Liver (tissue), 9 donors: ENCODE results near the gene GAB2. TPM values are rescaled to one million over a fixed set of nuclear protein-coding genes. Genes with fewer than 3 reads are reported as not detected.

Experiments used
- DNase-seq: peaks from one replicate; pipeline ENCODE4 v3.0.0-alpha.2; 2017; ENCODE audit warnings: low spot score
- H3K27ac ChIP-seq, 2 donors: one replicate each; pipeline ENCODE4 v1.7.0; 2013; ENCODE audit warnings: inconsistent platforms in 2 of 2, low read length in 2 of 2, control low read depth in 1 of 2, low read depth in 1 of 2, mild to moderate bottlenecking in 1 of 2
- H3K27me3 ChIP-seq, 4 donors: one replicate each; pipeline versions ENCODE4 v1.6.1 to v1.7.0; 2013; ENCODE audit warnings: low read length in 3 of 4, inconsistent platforms in 1 of 4, mild to moderate bottlenecking in 1 of 4, moderate library complexity in 1 of 4; ENCODE audit not compliant: control insufficient read depth in 4 of 4, insufficient read depth in 4 of 4
- H3K36me3 ChIP-seq, 4 donors: one replicate each; pipeline versions ENCODE4 v1.6.1 to v1.7.0; 2013; ENCODE audit warnings: low read length in 3 of 4, mild to moderate bottlenecking in 3 of 4, low read depth in 1 of 4, moderate library complexity in 1 of 4; ENCODE audit not compliant: control insufficient read depth in 4 of 4, insufficient read depth in 3 of 4
- H3K4me1 ChIP-seq, 4 donors: one replicate each; pipeline versions ENCODE4 v1.6.1 to v1.7.0; 2013; ENCODE audit warnings: low read length in 3 of 4, mild to moderate bottlenecking in 3 of 4, moderate library complexity in 1 of 4; ENCODE audit not compliant: control insufficient read depth in 4 of 4, insufficient read depth in 4 of 4
- H3K4me3 ChIP-seq, 3 donors: one replicate each; pipeline versions ENCODE4 v1.6.1 to v1.7.0; 2013; ENCODE audit warnings: low read length in 3 of 3, control low read depth in 1 of 3, low read depth in 1 of 3, mild to moderate bottlenecking in 1 of 3
- H3K9ac ChIP-seq, 2 donors: one replicate each; pipeline ENCODE4 v1.7.0; 2013; ENCODE audit warnings: low read length in 2 of 2, mild to moderate bottlenecking in 2 of 2, moderate library complexity in 2 of 2, control low read depth in 1 of 2, low read depth in 1 of 2
- H3K9me3 ChIP-seq, 4 donors: one replicate each; pipeline versions ENCODE4 v1.6.1 to v1.7.0; 2013; ENCODE audit warnings: low read length in 3 of 4; ENCODE audit not compliant: control insufficient read depth in 4 of 4
- EGR1 ChIP-seq, 2 donors: IDR thresholded peaks; 2 replicates each; pipeline ENCODE4 v1.6.1; 2016 to 2018; ENCODE audit warnings: antibody characterized with exemption in 2 of 2, low read depth in 2 of 2
- FOXA1 ChIP-seq: IDR thresholded peaks from 2 replicates; pipeline ENCODE4 v1.6.1; 2016; ENCODE audit warnings: antibody characterized with exemption
- FOXA2 ChIP-seq: IDR thresholded peaks from 2 replicates; pipeline ENCODE4 v1.6.1; 2016; ENCODE audit warnings: antibody characterized with exemption
- GABPA ChIP-seq, 2 donors: IDR thresholded peaks in 1 of 2; conservative IDR thresholded peaks in 1 of 2; 2 replicates each; pipeline ENCODE4 v1.6.1; 2016; ENCODE audit warnings: antibody characterized with exemption in 2 of 2, mild to moderate bottlenecking in 1 of 2, moderate library complexity in 1 of 2
- HNF4A ChIP-seq, 2 donors: conservative IDR thresholded peaks; 2 replicates each; pipeline ENCODE4 v1.6.1; 2016; ENCODE audit warnings: antibody characterized with exemption in 2 of 2, mild to moderate bottlenecking in 2 of 2
- HNF4G ChIP-seq: IDR thresholded peaks from 2 replicates; pipeline ENCODE4 v1.6.1; 2016; ENCODE audit warnings: antibody characterized with exemption
- JUND ChIP-seq, 2 donors: IDR thresholded peaks; 2 replicates each; pipeline ENCODE4 v1.6.1; 2016; ENCODE audit warnings: antibody characterized with exemption in 2 of 2
- NR2F2 ChIP-seq: IDR thresholded peaks from 2 replicates; pipeline ENCODE4 v1.6.1; 2016; ENCODE audit warnings: antibody characterized with exemption
- RAD21 ChIP-seq, 2 donors: IDR thresholded peaks; 2 replicates each; pipeline ENCODE4 v1.6.1; 2016; ENCODE audit warnings: antibody characterized with exemption in 2 of 2, mild to moderate bottlenecking in 2 of 2
- RXRA ChIP-seq, 2 donors: IDR thresholded peaks; 2 replicates each; pipeline ENCODE4 v1.6.1; 2017 to 2018; ENCODE audit warnings: antibody characterized with exemption in 2 of 2, mild to moderate bottlenecking in 1 of 2
- SP1 ChIP-seq: IDR thresholded peaks from 2 replicates; pipeline ENCODE4 v1.6.1; 2018; ENCODE audit warnings: antibody characterized with exemption, mild to moderate bottlenecking
- TAF1 ChIP-seq: conservative IDR thresholded peaks from 2 replicates; pipeline ENCODE4 v1.6.1; 2016; ENCODE audit warnings: antibody characterized with exemption, mild to moderate bottlenecking
- YY1 ChIP-seq: IDR thresholded peaks from 2 replicates; pipeline ENCODE4 v1.6.1; 2016; ENCODE audit warnings: antibody characterized with exemption, mild to moderate bottlenecking
- WGBS: extraction: QIAGEN DNeasy Blood & Tissue Kit; methylation state at CpG from one replicate; pipeline ENCODE4 v1.1.7; 2013; 5-methylcytosine and 5-hydroxymethylcytosine counted together
- polyA plus RNA-seq, 2 donors: library from polyadenylated mRNA; stranded (reverse) in 1 of 2; unstranded in 1 of 2; fragments of 200-250 nt in 1 of 2; fragments of >200 nt in 1 of 2; fragmentation: Nextera tagmentation in 1 of 2; extraction: Ambion mirVana in 1 of 2; gene quantifications; one replicate each; pipeline versions ENCODE4 v1.2.1 to v1.2.3, GENCODE V29; 2013 to 2015
- total RNA-seq, 2 donors: library from RNA; depleted of rRNA; stranded (reverse); fragments of >200 nt; gene quantifications; one replicate each; pipeline ENCODE4 v1.2.3, GENCODE V29; 2014
- TF ChIP-seq, protein P1 (sequence below): IDR thresholded peaks from 2 replicates; pipeline ENCODE4 v1.6.1; 2016; ENCODE audit warnings: antibody characterized with exemption
- TF ChIP-seq, protein P2 (sequence below): IDR thresholded peaks from 2 replicates; pipeline ENCODE4 v1.6.1; 2016; ENCODE audit warnings: antibody characterized with exemption
- TF ChIP-seq, protein P3 (sequence below): fragments of 150-350 bp; IDR thresholded peaks from 2 replicates; pipeline ENCODE4 v1.5.1; 2017; ENCODE audit warnings: improper control_type of control experiment, low read depth, low read length; ENCODE audit not compliant: missing input control
- TF ChIP-seq, protein P4 (sequence below): IDR thresholded peaks from 2 replicates; pipeline ENCODE4 v1.6.1; 2016; ENCODE audit warnings: antibody characterized with exemption, mild to moderate bottlenecking
- TF ChIP-seq, protein P5 (sequence below): IDR thresholded peaks from 2 replicates; pipeline ENCODE4 v1.6.1; 2016; ENCODE audit warnings: antibody characterized with exemption
- donor health status: healthy.
- donor health status: healthy.
- donor health status: healthy.
- donor health status: healthy.
- donor health status: healthy.

The GAB2 gene
- total and polyA plus RNA-seq, 4 donors, result 1.3 to 3.6 (median 2.5) TPM

DNA sequence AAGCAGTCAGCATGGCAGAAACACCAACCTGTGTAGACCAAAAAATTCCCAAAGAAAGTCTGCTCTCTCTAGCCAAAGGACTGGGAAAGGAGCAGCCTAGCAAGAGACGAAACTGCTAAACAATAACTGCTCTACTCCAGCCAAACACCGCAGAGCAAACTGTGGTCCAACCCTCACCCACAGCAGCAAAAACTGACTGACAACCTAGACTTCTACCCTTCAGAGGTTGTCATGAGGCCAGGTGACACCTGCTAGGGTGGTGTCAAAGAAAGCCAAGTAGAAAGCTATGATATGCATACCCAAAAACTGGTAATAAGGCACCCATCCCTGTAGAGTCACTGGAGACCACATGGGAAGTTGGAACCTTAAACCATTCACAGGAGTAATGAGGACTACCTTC is 11.8 kb downstream of the GAB2 start:
- Histone ChIP-seq H3K27me3 (no peaks in the 10 kb centered on the region), H3K4me1 (no peaks in the 10 kb centered on the region), H3K4me3 (no peak overlapping the region), H3K9ac (no peak overlapping the region), H3K9me3 (peaks cover 0 to 3% (median 0%) of the 10 kb centered on the region in 4 donors), H3K36me3 (no peaks in the 10 kb centered on the region), H3K27ac (no peak overlapping the region)
- over 99% methylated on average over 2 of the region's 2 CpGs for WGBS
- TF ChIP-seq FOXA2, result no peak
- TF ChIP-seq RXRA (IDR thresholded peaks at IDR 0.05), result no peak
- TF ChIP-seq RAD21 (IDR thresholded peaks at IDR 0.05), result no peak
- TF ChIP-seq, protein P1, sequence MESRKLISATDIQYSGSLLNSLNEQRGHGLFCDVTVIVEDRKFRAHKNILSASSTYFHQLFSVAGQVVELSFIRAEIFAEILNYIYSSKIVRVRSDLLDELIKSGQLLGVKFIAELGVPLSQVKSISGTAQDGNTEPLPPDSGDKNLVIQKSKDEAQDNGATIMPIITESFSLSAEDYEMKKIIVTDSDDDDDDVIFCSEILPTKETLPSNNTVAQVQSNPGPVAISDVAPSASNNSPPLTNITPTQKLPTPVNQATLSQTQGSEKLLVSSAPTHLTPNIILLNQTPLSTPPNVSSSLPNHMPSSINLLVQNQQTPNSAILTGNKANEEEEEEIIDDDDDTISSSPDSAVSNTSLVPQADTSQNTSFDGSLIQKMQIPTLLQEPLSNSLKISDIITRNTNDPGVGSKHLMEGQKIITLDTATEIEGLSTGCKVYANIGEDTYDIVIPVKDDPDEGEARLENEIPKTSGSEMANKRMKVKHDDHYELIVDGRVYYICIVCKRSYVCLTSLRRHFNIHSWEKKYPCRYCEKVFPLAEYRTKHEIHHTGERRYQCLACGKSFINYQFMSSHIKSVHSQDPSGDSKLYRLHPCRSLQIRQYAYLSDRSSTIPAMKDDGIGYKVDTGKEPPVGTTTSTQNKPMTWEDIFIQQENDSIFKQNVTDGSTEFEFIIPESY, result no peak
- TF ChIP-seq SP1, result no peak
- TF ChIP-seq YY1, result no peak
- no peak for TF ChIP-seq NR2F2
- TF ChIP-seq, protein P2, sequence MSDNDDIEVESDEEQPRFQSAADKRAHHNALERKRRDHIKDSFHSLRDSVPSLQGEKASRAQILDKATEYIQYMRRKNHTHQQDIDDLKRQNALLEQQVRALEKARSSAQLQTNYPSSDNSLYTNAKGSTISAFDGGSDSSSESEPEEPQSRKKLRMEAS, result no peak
- TF ChIP-seq GABPA (IDR thresholded peaks at IDR 0.05 in 1 of 2, conservative IDR thresholded peaks at IDR 0.05 in 1 of 2), result no peak
- TF ChIP-seq TAF1, result no peak
- DNase-seq, result no peak

DNA sequence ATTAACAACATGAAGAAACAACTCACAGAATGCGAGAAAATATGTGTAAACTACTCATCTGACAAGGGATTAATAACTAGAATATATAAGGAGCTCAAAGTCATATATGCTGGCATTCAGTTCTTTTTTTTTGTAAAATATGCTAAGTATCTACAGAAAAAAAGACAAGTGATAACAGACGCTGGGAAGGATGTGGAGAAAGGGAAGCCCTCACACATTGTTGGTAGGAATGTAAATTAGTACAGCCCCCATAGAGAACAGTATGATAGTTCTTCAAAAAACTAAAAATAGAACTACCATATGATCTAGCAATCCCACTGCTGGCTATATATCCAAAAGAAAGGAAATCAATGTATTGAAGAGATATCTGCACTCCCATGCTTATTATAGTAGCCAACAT is 13.8 kb downstream of the GAB2 start:
- DNase-seq, result no peak
- no peak overlapping the region for H3K27ac ChIP-seq
- H3K4me1 ChIP-seq, result no peaks in the 10 kb centered on the region
- no peak overlapping the region for H3K4me3 ChIP-seq
- no peak overlapping the region for H3K9ac ChIP-seq
- H3K27me3 ChIP-seq, result no peaks in the 10 kb centered on the region
- WGBS, result 73% methylated on average over 2 of the region's 2 CpGs
- H3K36me3 ChIP-seq, result no peaks in the 10 kb centered on the region
- TF ChIP-seq JUND (IDR thresholded peaks at IDR 0.05), result no peak
- no peak for TF ChIP-seq FOXA1
- TF ChIP-seq, protein P3, sequence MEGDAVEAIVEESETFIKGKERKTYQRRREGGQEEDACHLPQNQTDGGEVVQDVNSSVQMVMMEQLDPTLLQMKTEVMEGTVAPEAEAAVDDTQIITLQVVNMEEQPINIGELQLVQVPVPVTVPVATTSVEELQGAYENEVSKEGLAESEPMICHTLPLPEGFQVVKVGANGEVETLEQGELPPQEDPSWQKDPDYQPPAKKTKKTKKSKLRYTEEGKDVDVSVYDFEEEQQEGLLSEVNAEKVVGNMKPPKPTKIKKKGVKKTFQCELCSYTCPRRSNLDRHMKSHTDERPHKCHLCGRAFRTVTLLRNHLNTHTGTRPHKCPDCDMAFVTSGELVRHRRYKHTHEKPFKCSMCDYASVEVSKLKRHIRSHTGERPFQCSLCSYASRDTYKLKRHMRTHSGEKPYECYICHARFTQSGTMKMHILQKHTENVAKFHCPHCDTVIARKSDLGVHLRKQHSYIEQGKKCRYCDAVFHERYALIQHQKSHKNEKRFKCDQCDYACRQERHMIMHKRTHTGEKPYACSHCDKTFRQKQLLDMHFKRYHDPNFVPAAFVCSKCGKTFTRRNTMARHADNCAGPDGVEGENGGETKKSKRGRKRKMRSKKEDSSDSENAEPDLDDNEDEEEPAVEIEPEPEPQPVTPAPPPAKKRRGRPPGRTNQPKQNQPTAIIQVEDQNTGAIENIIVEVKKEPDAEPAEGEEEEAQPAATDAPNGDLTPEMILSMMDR, result no peak
- TF ChIP-seq, protein P4, sequence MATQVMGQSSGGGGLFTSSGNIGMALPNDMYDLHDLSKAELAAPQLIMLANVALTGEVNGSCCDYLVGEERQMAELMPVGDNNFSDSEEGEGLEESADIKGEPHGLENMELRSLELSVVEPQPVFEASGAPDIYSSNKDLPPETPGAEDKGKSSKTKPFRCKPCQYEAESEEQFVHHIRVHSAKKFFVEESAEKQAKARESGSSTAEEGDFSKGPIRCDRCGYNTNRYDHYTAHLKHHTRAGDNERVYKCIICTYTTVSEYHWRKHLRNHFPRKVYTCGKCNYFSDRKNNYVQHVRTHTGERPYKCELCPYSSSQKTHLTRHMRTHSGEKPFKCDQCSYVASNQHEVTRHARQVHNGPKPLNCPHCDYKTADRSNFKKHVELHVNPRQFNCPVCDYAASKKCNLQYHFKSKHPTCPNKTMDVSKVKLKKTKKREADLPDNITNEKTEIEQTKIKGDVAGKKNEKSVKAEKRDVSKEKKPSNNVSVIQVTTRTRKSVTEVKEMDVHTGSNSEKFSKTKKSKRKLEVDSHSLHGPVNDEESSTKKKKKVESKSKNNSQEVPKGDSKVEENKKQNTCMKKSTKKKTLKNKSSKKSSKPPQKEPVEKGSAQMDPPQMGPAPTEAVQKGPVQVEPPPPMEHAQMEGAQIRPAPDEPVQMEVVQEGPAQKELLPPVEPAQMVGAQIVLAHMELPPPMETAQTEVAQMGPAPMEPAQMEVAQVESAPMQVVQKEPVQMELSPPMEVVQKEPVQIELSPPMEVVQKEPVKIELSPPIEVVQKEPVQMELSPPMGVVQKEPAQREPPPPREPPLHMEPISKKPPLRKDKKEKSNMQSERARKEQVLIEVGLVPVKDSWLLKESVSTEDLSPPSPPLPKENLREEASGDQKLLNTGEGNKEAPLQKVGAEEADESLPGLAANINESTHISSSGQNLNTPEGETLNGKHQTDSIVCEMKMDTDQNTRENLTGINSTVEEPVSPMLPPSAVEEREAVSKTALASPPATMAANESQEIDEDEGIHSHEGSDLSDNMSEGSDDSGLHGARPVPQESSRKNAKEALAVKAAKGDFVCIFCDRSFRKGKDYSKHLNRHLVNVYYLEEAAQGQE, result no peak
- no peak for TF ChIP-seq HNF4G
- no peak for TF ChIP-seq NR2F2
- TF ChIP-seq GABPA (IDR thresholded peaks at IDR 0.05 in 1 of 2, conservative IDR thresholded peaks at IDR 0.05 in 1 of 2), result no peak
- TF ChIP-seq TAF1, result no peak
- no peak for TF ChIP-seq FOXA2
- TF ChIP-seq SP1, result no peak
- no peak for TF ChIP-seq EGR1 (IDR thresholded peaks at IDR 0.05; ENCODE audit: low read depth in 2 of 2)
- TF ChIP-seq RAD21 (IDR thresholded peaks at IDR 0.05), result no peak
- TF ChIP-seq, protein P2, result no peak
- no peak for TF ChIP-seq RXRA (IDR thresholded peaks at IDR 0.05)
- no peak for TF ChIP-seq YY1
- TF ChIP-seq HNF4A (conservative IDR thresholded peaks at IDR 0.05), result no peak
- TF ChIP-seq, protein P5, sequence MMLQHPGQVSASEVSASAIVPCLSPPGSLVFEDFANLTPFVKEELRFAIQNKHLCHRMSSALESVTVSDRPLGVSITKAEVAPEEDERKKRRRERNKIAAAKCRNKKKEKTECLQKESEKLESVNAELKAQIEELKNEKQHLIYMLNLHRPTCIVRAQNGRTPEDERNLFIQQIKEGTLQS, result no peak
- TF ChIP-seq, protein P1, result no peak
- H3K9me3 ChIP-seq, result no peaks in the 10 kb centered on the region
